Measurements from ENCODE around the gene ZC3H18.

- TF ChIP-seq CTCF (IDR thresholded peaks at IDR 0.05) (no peak), POLR2AphosphoS5 (IDR thresholded peaks at IDR 0.05) (no peak), POLR2A (IDR thresholded peaks at IDR 0.05) (no peak)
These were observed 101.6 kb downstream of the ZC3H18 start for GRCh38 chr16:88671806-88672205.
